ENCODE data around the gene ADGRD1.

Gene ADGRD1

DNA sequence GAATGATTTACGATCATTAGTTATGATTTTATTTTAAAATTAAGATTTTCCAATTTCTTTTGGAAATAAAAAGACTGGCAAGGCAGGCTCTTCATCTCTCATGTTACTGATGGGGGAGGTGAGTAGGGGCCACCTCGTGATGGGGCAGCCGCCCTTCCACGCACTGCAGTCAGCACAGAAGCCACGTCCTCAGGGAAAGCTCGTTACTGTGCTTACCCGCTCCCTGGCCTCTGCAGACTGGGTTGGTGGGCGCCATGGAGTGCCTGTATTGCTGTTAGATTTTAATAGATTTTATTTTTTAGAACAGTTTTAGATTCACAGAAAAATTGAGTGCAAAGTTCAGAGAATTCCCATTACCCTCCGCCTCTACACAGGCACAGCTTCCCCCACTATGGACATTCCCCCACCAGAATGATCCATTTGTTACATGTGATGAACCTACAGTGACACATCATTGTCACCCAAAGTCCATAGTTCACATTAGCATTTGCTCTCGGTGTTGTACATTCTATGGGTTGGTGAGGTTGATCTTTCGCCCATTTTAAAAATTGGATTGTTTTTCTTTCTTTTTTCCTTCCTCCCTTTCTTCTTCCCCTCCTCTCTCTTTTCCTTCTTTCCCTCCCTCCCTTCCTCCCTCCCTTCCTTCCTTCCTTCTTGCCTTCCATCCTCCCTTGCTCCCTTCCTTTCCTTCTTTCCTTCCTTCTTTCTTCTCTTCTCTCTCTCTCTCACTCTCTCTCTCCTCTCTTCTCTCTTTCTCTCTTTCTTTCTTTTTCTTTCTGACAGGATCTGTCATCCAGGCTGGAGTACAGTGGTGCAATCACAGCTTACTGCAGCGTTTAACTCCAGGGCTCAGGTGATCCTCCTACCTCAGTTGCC is 30.7 kb downstream of the ADGRD1 start:
- DNase-seq (ENCODE audit: low read depth in 1 of 2, low spot score in 1 of 2), result no peak
- Histone ChIP-seq H3K27me3 (ENCODE audit: insufficient read depth, poor library complexity, severe bottlenecking) (peaks cover 2% of the 10 kb centered on the region), H3K27ac (replicated peaks) (no peak overlapping the region), H3K4me3 (replicated peaks; ENCODE audit: insufficient read depth, low read length) (no peak overlapping the region)
- TF ChIP-seq, protein P1, sequence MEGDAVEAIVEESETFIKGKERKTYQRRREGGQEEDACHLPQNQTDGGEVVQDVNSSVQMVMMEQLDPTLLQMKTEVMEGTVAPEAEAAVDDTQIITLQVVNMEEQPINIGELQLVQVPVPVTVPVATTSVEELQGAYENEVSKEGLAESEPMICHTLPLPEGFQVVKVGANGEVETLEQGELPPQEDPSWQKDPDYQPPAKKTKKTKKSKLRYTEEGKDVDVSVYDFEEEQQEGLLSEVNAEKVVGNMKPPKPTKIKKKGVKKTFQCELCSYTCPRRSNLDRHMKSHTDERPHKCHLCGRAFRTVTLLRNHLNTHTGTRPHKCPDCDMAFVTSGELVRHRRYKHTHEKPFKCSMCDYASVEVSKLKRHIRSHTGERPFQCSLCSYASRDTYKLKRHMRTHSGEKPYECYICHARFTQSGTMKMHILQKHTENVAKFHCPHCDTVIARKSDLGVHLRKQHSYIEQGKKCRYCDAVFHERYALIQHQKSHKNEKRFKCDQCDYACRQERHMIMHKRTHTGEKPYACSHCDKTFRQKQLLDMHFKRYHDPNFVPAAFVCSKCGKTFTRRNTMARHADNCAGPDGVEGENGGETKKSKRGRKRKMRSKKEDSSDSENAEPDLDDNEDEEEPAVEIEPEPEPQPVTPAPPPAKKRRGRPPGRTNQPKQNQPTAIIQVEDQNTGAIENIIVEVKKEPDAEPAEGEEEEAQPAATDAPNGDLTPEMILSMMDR (IDR thresholded peaks at IDR 0.05; ENCODE audit: insufficient read depth, low read length), result no peak
- TF ChIP-seq, protein P2, sequence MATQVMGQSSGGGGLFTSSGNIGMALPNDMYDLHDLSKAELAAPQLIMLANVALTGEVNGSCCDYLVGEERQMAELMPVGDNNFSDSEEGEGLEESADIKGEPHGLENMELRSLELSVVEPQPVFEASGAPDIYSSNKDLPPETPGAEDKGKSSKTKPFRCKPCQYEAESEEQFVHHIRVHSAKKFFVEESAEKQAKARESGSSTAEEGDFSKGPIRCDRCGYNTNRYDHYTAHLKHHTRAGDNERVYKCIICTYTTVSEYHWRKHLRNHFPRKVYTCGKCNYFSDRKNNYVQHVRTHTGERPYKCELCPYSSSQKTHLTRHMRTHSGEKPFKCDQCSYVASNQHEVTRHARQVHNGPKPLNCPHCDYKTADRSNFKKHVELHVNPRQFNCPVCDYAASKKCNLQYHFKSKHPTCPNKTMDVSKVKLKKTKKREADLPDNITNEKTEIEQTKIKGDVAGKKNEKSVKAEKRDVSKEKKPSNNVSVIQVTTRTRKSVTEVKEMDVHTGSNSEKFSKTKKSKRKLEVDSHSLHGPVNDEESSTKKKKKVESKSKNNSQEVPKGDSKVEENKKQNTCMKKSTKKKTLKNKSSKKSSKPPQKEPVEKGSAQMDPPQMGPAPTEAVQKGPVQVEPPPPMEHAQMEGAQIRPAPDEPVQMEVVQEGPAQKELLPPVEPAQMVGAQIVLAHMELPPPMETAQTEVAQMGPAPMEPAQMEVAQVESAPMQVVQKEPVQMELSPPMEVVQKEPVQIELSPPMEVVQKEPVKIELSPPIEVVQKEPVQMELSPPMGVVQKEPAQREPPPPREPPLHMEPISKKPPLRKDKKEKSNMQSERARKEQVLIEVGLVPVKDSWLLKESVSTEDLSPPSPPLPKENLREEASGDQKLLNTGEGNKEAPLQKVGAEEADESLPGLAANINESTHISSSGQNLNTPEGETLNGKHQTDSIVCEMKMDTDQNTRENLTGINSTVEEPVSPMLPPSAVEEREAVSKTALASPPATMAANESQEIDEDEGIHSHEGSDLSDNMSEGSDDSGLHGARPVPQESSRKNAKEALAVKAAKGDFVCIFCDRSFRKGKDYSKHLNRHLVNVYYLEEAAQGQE (IDR thresholded peaks at IDR 0.05; ENCODE audit: insufficient replicate concordance, low read depth), result no peak
- TF ChIP-seq SPI1 (IDR thresholded peaks at IDR 0.05; ENCODE audit: borderline replicate concordance, low read depth) (no peak), GABPA (IDR thresholded peaks at IDR 0.05; ENCODE audit: low read depth) (no peak), POLR2AphosphoS5 (IDR thresholded peaks at IDR 0.05; ENCODE audit: low read depth) (no peak)

DNA sequence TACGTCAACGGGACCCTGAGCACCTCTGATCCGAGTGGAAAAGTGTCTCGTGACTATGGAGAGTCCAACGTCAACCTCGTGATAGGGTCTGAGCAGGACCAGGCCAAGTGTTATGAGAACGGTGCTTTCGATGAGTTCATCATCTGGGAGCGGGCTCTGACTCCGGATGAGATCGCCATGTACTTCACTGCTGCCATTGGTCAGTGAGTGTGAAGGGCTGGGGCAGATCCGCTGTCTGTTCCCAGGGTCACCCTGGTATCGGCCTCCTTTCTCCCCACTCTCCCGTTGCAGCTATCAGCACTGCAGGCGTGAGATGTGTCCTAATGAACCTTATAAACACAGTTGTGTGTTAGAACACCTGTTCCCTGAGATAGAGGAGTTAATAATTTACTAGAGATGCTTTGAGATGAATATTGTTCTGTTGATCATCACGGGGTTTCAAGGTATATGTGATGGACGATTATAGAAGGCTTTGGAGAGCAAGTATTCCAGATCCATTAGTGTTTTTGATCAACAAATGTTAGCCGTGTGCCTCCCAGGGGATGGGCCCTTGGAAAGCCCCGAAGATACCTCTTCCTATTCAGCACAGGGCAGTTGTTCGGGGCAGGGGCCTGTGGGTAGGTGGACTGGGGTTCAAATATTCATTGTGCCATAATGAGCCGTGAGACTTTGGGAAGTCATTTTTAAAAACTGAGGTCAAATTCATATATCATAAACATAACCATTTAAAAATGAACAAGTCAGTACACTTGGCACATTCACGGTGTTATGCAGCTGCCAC is 33.6 kb downstream of the ADGRD1 start:
- H3K4me3 ChIP-seq (replicated peaks; ENCODE audit: insufficient read depth, low read length), result no peak overlapping the region
- no peak for DNase-seq (ENCODE audit: low read depth in 1 of 2, low spot score in 1 of 2)
- peaks cover 2% of the 10 kb centered on the region for H3K27me3 ChIP-seq (ENCODE audit: insufficient read depth, poor library complexity, severe bottlenecking)
- TF ChIP-seq GABPA (IDR thresholded peaks at IDR 0.05; ENCODE audit: low read depth), result no peak
- TF ChIP-seq POLR2AphosphoS5 (IDR thresholded peaks at IDR 0.05; ENCODE audit: low read depth), result no peak
- TF ChIP-seq, protein P1 (IDR thresholded peaks at IDR 0.05; ENCODE audit: insufficient read depth, low read length), result no peak
- TF ChIP-seq, protein P2 (IDR thresholded peaks at IDR 0.05; ENCODE audit: insufficient replicate concordance, low read depth), result no peak
- no peak for TF ChIP-seq SPI1 (IDR thresholded peaks at IDR 0.05; ENCODE audit: borderline replicate concordance, low read depth)
- no peak overlapping the region for H3K27ac ChIP-seq (replicated peaks)

DNA sequence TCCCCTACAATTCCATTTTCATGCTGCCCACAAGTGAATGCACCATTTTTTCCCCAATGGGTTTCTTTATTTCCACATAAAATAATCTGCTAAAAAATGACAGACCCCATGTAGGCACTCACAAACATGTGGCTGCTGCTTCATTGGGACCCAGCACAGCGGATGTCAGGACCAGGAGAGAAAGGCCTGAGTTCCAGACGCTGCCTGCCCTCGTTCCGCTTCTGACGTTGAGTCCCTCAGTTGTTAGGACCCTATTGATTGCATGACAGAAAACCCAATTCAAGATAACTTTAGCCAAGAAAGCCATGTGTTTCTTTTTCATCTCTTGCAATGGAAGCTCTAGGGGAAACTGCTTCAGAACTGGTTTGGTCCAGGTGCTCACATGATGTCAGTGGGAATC is 34.6 kb downstream of the ADGRD1 start:
- DNase-seq (ENCODE audit: low read depth in 1 of 2, low spot score in 1 of 2), result no peak
- no peak for TF ChIP-seq SPI1 (IDR thresholded peaks at IDR 0.05; ENCODE audit: borderline replicate concordance, low read depth)
- TF ChIP-seq, protein P1 (IDR thresholded peaks at IDR 0.05; ENCODE audit: insufficient read depth, low read length), result no peak
- TF ChIP-seq, protein P2 (IDR thresholded peaks at IDR 0.05; ENCODE audit: insufficient replicate concordance, low read depth), result no peak
- no peak overlapping the region for H3K4me3 ChIP-seq (replicated peaks; ENCODE audit: insufficient read depth, low read length)

More for the DNA sequence above, 34.6 kb downstream of the ADGRD1 start:
- Histone ChIP-seq H3K27me3 (ENCODE audit: insufficient read depth, poor library complexity, severe bottlenecking) (peaks cover 2% of the 10 kb centered on the region), H3K27ac (replicated peaks) (no peak overlapping the region)
